Putamen (tissue), 1 donor: ENCODE data around the gene MBL2.

Experiments
- DNase-seq: peaks from one replicate; pipeline ENCODE4 v3.0.0-alpha.2; 2016; ENCODE audit warnings: low spot score

The MBL2 gene

GRCh38 chr10:52740155-52740549, 32.4 kb downstream of the MBL2 start:
- no peak for DNase-seq

- no peak for DNase-seq
Measured at GRCh38 chr10:52739380-52740154, 33.0 kb downstream of the MBL2 start.

GRCh38 chr10:52738951-52739350, 33.6 kb downstream of the MBL2 start:
- DNase-seq: no peak

GRCh38 chr10:52729271-52730104, 43.1 kb downstream of the MBL2 start:
- DNase-seq: peak; percentile 25

GRCh38 chr10:52720018-52720417, 52.6 kb downstream of the MBL2 start:
- DNase-seq: no peak
